Liver (tissue), 9 donors: Measurements from ENCODE around the gene PSEN2. TPM values are rescaled to one million over a fixed set of nuclear protein-coding genes. Genes with fewer than 3 reads are reported as not detected.

ENCODE experiments used
- DNase-seq: peaks from one replicate; pipeline ENCODE4 v3.0.0-alpha.2; 2017; ENCODE audit warnings: low spot score
- H3K27ac ChIP-seq, 2 donors: one replicate each; pipeline ENCODE4 v1.7.0; 2013; ENCODE audit warnings: inconsistent platforms in 2 of 2, low read length in 2 of 2, control low read depth in 1 of 2, low read depth in 1 of 2, mild to moderate bottlenecking in 1 of 2
- H3K27me3 ChIP-seq, 4 donors: one replicate each; pipeline versions ENCODE4 v1.6.1 to v1.7.0; 2013; ENCODE audit warnings: low read length in 3 of 4, inconsistent platforms in 1 of 4, mild to moderate bottlenecking in 1 of 4, moderate library complexity in 1 of 4; ENCODE audit not compliant: control insufficient read depth in 4 of 4, insufficient read depth in 4 of 4
- H3K36me3 ChIP-seq, 4 donors: one replicate each; pipeline versions ENCODE4 v1.6.1 to v1.7.0; 2013; ENCODE audit warnings: low read length in 3 of 4, mild to moderate bottlenecking in 3 of 4, low read depth in 1 of 4, moderate library complexity in 1 of 4; ENCODE audit not compliant: control insufficient read depth in 4 of 4, insufficient read depth in 3 of 4
- H3K4me1 ChIP-seq, 4 donors: one replicate each; pipeline versions ENCODE4 v1.6.1 to v1.7.0; 2013; ENCODE audit warnings: low read length in 3 of 4, mild to moderate bottlenecking in 3 of 4, moderate library complexity in 1 of 4; ENCODE audit not compliant: control insufficient read depth in 4 of 4, insufficient read depth in 4 of 4
- H3K4me3 ChIP-seq, 3 donors: one replicate each; pipeline versions ENCODE4 v1.6.1 to v1.7.0; 2013; ENCODE audit warnings: low read length in 3 of 3, control low read depth in 1 of 3, low read depth in 1 of 3, mild to moderate bottlenecking in 1 of 3
- H3K9ac ChIP-seq, 2 donors: one replicate each; pipeline ENCODE4 v1.7.0; 2013; ENCODE audit warnings: low read length in 2 of 2, mild to moderate bottlenecking in 2 of 2, moderate library complexity in 2 of 2, control low read depth in 1 of 2, low read depth in 1 of 2
- H3K9me3 ChIP-seq, 4 donors: one replicate each; pipeline versions ENCODE4 v1.6.1 to v1.7.0; 2013; ENCODE audit warnings: low read length in 3 of 4; ENCODE audit not compliant: control insufficient read depth in 4 of 4
- EGR1 ChIP-seq, 2 donors: IDR thresholded peaks; 2 replicates each; pipeline ENCODE4 v1.6.1; 2016 to 2018; ENCODE audit warnings: antibody characterized with exemption in 2 of 2, low read depth in 2 of 2
- FOXA1 ChIP-seq: IDR thresholded peaks from 2 replicates; pipeline ENCODE4 v1.6.1; 2016; ENCODE audit warnings: antibody characterized with exemption
- FOXA2 ChIP-seq: IDR thresholded peaks from 2 replicates; pipeline ENCODE4 v1.6.1; 2016; ENCODE audit warnings: antibody characterized with exemption
- GABPA ChIP-seq, 2 donors: IDR thresholded peaks in 1 of 2; conservative IDR thresholded peaks in 1 of 2; 2 replicates each; pipeline ENCODE4 v1.6.1; 2016; ENCODE audit warnings: antibody characterized with exemption in 2 of 2, mild to moderate bottlenecking in 1 of 2, moderate library complexity in 1 of 2
- HNF4A ChIP-seq, 2 donors: conservative IDR thresholded peaks; 2 replicates each; pipeline ENCODE4 v1.6.1; 2016; ENCODE audit warnings: antibody characterized with exemption in 2 of 2, mild to moderate bottlenecking in 2 of 2
- HNF4G ChIP-seq: IDR thresholded peaks from 2 replicates; pipeline ENCODE4 v1.6.1; 2016; ENCODE audit warnings: antibody characterized with exemption
- JUND ChIP-seq, 2 donors: IDR thresholded peaks; 2 replicates each; pipeline ENCODE4 v1.6.1; 2016; ENCODE audit warnings: antibody characterized with exemption in 2 of 2
- NR2F2 ChIP-seq: IDR thresholded peaks from 2 replicates; pipeline ENCODE4 v1.6.1; 2016; ENCODE audit warnings: antibody characterized with exemption
- RAD21 ChIP-seq, 2 donors: IDR thresholded peaks; 2 replicates each; pipeline ENCODE4 v1.6.1; 2016; ENCODE audit warnings: antibody characterized with exemption in 2 of 2, mild to moderate bottlenecking in 2 of 2
- RXRA ChIP-seq, 2 donors: IDR thresholded peaks; 2 replicates each; pipeline ENCODE4 v1.6.1; 2017 to 2018; ENCODE audit warnings: antibody characterized with exemption in 2 of 2, mild to moderate bottlenecking in 1 of 2
- SP1 ChIP-seq: IDR thresholded peaks from 2 replicates; pipeline ENCODE4 v1.6.1; 2018; ENCODE audit warnings: antibody characterized with exemption, mild to moderate bottlenecking
- TAF1 ChIP-seq: conservative IDR thresholded peaks from 2 replicates; pipeline ENCODE4 v1.6.1; 2016; ENCODE audit warnings: antibody characterized with exemption, mild to moderate bottlenecking
- ZBTB33 ChIP-seq: IDR thresholded peaks from 2 replicates; pipeline ENCODE4 v1.6.1; 2016; ENCODE audit warnings: antibody characterized with exemption
- WGBS: extraction: QIAGEN DNeasy Blood & Tissue Kit; methylation state at CpG from one replicate; pipeline ENCODE4 v1.1.7; 2013; 5-methylcytosine and 5-hydroxymethylcytosine counted together
- polyA plus RNA-seq, 2 donors: library from polyadenylated mRNA; stranded (reverse) in 1 of 2; unstranded in 1 of 2; fragments of 200-250 nt in 1 of 2; fragments of >200 nt in 1 of 2; fragmentation: Nextera tagmentation in 1 of 2; extraction: Ambion mirVana in 1 of 2; gene quantifications; one replicate each; pipeline versions ENCODE4 v1.2.1 to v1.2.3, GENCODE V29; 2013 to 2015
- total RNA-seq, 2 donors: library from RNA; depleted of rRNA; stranded (reverse); fragments of >200 nt; gene quantifications; one replicate each; pipeline ENCODE4 v1.2.3, GENCODE V29; 2014
- TF ChIP-seq, protein P1 (sequence below): fragments of 150-350 bp; IDR thresholded peaks from 2 replicates; pipeline ENCODE4 v1.5.1; 2017; ENCODE audit warnings: improper control_type of control experiment, low read depth, low read length; ENCODE audit not compliant: missing input control
- TF ChIP-seq, protein P2 (sequence below): IDR thresholded peaks from 2 replicates; pipeline ENCODE4 v1.6.1; 2016; ENCODE audit warnings: antibody characterized with exemption
- TF ChIP-seq, protein P3 (sequence below): IDR thresholded peaks from 2 replicates; pipeline ENCODE4 v1.6.1; 2016; ENCODE audit warnings: antibody characterized with exemption, mild to moderate bottlenecking
- TF ChIP-seq, protein P4 (sequence below): IDR thresholded peaks from 2 replicates; pipeline ENCODE4 v1.6.1; 2016; ENCODE audit warnings: antibody characterized with exemption
- donor health status: healthy.
- donor health status: healthy.
- donor health status: healthy.
- donor health status: healthy.
- donor health status: healthy.

Gene PSEN2
- total and polyA plus RNA-seq, 4 donors = 6.9 to 19.0 (median 10.8) TPM

GRCh38 chr1:226887006-226887405, 16.6 kb downstream of the PSEN2 start (continued):
- TF ChIP-seq FOXA1 = no peak

- Histone ChIP-seq H3K4me3 (no peak overlapping the region), H3K9me3 (no peaks in the 10 kb centered on the region), H3K4me1 (peaks cover 3 to 10% (median 7%) of the 10 kb centered on the region in 4 donors), H3K27me3 (no peaks in the 10 kb centered on the region), H3K36me3 (peaks cover 4 to 36% (median 11%) of the 10 kb centered on the region in 4 donors), H3K27ac (no peak overlapping the region), H3K9ac (no peak overlapping the region)
- DNase-seq = no peak
- 98% methylated on average over 8 of the region's 8 CpGs for WGBS
- TF ChIP-seq, protein P1, sequence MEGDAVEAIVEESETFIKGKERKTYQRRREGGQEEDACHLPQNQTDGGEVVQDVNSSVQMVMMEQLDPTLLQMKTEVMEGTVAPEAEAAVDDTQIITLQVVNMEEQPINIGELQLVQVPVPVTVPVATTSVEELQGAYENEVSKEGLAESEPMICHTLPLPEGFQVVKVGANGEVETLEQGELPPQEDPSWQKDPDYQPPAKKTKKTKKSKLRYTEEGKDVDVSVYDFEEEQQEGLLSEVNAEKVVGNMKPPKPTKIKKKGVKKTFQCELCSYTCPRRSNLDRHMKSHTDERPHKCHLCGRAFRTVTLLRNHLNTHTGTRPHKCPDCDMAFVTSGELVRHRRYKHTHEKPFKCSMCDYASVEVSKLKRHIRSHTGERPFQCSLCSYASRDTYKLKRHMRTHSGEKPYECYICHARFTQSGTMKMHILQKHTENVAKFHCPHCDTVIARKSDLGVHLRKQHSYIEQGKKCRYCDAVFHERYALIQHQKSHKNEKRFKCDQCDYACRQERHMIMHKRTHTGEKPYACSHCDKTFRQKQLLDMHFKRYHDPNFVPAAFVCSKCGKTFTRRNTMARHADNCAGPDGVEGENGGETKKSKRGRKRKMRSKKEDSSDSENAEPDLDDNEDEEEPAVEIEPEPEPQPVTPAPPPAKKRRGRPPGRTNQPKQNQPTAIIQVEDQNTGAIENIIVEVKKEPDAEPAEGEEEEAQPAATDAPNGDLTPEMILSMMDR = no peak
- TF ChIP-seq GABPA (IDR thresholded peaks at IDR 0.05 in 1 of 2, conservative IDR thresholded peaks at IDR 0.05 in 1 of 2) (no peak), EGR1 (IDR thresholded peaks at IDR 0.05; ENCODE audit: low read depth in 2 of 2) (no peak), JUND (IDR thresholded peaks at IDR 0.05) (no peak), HNF4G (no peak), HNF4A (conservative IDR thresholded peaks at IDR 0.05) (no peak), RAD21 (IDR thresholded peaks at IDR 0.05) (no peak), TAF1 (no peak), SP1 (no peak), NR2F2 (no peak), FOXA2 (no peak), RXRA (IDR thresholded peaks at IDR 0.05) (no peak), FOXA1 (no peak)
- TF ChIP-seq, protein P2, sequence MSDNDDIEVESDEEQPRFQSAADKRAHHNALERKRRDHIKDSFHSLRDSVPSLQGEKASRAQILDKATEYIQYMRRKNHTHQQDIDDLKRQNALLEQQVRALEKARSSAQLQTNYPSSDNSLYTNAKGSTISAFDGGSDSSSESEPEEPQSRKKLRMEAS = no peak
- TF ChIP-seq, protein P3, sequence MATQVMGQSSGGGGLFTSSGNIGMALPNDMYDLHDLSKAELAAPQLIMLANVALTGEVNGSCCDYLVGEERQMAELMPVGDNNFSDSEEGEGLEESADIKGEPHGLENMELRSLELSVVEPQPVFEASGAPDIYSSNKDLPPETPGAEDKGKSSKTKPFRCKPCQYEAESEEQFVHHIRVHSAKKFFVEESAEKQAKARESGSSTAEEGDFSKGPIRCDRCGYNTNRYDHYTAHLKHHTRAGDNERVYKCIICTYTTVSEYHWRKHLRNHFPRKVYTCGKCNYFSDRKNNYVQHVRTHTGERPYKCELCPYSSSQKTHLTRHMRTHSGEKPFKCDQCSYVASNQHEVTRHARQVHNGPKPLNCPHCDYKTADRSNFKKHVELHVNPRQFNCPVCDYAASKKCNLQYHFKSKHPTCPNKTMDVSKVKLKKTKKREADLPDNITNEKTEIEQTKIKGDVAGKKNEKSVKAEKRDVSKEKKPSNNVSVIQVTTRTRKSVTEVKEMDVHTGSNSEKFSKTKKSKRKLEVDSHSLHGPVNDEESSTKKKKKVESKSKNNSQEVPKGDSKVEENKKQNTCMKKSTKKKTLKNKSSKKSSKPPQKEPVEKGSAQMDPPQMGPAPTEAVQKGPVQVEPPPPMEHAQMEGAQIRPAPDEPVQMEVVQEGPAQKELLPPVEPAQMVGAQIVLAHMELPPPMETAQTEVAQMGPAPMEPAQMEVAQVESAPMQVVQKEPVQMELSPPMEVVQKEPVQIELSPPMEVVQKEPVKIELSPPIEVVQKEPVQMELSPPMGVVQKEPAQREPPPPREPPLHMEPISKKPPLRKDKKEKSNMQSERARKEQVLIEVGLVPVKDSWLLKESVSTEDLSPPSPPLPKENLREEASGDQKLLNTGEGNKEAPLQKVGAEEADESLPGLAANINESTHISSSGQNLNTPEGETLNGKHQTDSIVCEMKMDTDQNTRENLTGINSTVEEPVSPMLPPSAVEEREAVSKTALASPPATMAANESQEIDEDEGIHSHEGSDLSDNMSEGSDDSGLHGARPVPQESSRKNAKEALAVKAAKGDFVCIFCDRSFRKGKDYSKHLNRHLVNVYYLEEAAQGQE = no peak
- TF ChIP-seq, protein P4, sequence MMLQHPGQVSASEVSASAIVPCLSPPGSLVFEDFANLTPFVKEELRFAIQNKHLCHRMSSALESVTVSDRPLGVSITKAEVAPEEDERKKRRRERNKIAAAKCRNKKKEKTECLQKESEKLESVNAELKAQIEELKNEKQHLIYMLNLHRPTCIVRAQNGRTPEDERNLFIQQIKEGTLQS = no peak
These were observed 17.6 kb downstream of the PSEN2 start for GRCh38 chr1:226888021-226888420.

DNA sequence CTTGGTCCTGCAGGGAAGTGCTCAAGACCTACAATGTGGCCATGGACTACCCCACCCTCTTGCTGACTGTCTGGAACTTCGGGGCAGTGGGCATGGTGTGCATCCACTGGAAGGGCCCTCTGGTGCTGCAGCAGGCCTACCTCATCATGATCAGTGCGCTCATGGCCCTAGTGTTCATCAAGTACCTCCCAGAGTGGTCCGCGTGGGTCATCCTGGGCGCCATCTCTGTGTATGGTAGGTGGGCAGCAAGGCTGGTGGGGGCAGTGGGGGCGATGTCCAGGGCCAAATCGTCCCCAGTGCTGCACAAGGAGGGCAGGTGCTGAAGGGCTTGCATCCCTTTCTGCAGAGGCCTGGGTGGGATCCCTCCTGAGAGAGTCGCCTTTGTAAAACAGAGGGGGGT, 18.4 kb downstream of the PSEN2 start:
- Histone ChIP-seq H3K27ac (no peak overlapping the region), H3K4me3 (no peak overlapping the region), H3K4me1 (peaks cover 0 to 3% (median under 1%) of the 10 kb centered on the region in 4 donors), H3K9ac (no peak overlapping the region), H3K36me3 (peaks cover 6 to 36% (median 11%) of the 10 kb centered on the region in 4 donors), H3K27me3 (no peaks in the 10 kb centered on the region), H3K9me3 (no peaks in the 10 kb centered on the region)
- WGBS = 96% methylated on average over 8 of the region's 8 CpGs
- no peak for DNase-seq
- TF ChIP-seq FOXA1 (no peak), GABPA (IDR thresholded peaks at IDR 0.05 in 1 of 2, conservative IDR thresholded peaks at IDR 0.05 in 1 of 2) (no peak), ZBTB33 (no peak)
